RWPE1 (cell line): ENCODE results near the gene PLEKHO2.

Source experiments
- CTCF ChIA-PET: fragments of 350-600 bp; sonication (Branson Sonifier 250); formaldehyde crosslinking; extraction: SDS; loops from one replicate; lab custom pipeline; 2021; lab: Yijun Ruan, JAX
- POLR2A ChIA-PET: fragments of 400-600 bp; formaldehyde crosslinking; extraction: SDS; loops from one replicate; lab custom pipeline; 2020; ENCODE audit warnings: antibody characterized with exemption; ENCODE audit not compliant: low non-redundant PET; lab: Yijun Ruan, JAX
- DNase-seq: peaks from one replicate; pipeline ENCODE4 v3.0.0; 2012; ENCODE audit warnings: low spot score
- H3K27ac ChIP-seq: fragments of 450-650 bp; 2 replicates; pipeline ENCODE4 v1.5.1; 2017
- CTCF ChIP-seq: fragments of 450-650 bp; conservative IDR thresholded peaks from 2 replicates; pipeline ENCODE4 v1.5.1; 2017; ENCODE audit warnings: low read depth, mild to moderate bottlenecking

The PLEKHO2 gene

GRCh38 chr15:64828985-64829384 is 12.7 kb upstream of the PLEKHO2 start:
- ChIA-PET POLR2A (no interaction called here), CTCF (interaction anchor here (0.7 kb wide), 1 partner anchor 65 kb away, joined by 3 read pairs; no protein-coding TSS in a partner anchor)
- no peak overlapping the region for H3K27ac ChIP-seq
- no peak for DNase-seq
- TF ChIP-seq CTCF = no peak

- no peak for TF ChIP-seq CTCF
- no peak overlapping the region for H3K27ac ChIP-seq
- no peak for DNase-seq
- ChIA-PET POLR2A (interaction anchor here (0.6 kb wide), 2 partner anchors 32 to 110 kb away, joined by 3 to 4 read pairs; no protein-coding TSS in a partner anchor), CTCF (interaction anchor here (0.7 kb wide), 1 partner anchor 106 kb away, joined by 4 read pairs; no protein-coding TSS in a partner anchor)
Measured at GRCh38 chr15:64833690-64834089, 8.0 kb upstream of the PLEKHO2 start.

DNA sequence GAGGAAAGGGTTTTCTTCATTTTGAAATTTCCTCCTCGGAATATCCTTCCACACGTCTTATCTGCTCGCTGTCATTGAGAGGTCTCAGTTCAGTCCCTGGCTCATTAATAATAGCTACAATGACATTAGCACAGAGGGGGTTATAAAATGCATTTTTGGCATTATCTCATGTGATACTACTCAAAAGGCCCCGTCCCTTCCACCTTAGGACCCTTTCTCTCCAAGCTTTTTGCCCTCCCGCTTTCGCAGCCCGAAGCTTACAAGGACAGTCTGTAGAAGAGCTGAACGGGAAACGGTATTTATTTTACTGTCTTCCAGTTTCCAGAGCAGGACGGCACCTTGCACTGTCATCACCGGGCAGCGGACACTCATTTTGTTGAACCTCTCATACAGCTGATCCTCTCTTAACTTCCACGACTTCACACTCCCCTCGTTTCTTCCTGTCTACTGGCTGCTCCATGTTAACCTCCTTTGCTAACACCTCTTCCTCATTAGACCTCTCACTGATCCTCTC is 5.6 kb upstream of the PLEKHO2 start:
- peak; percentile 66 for TF ChIP-seq CTCF
- DNase-seq = no peak

DNA sequence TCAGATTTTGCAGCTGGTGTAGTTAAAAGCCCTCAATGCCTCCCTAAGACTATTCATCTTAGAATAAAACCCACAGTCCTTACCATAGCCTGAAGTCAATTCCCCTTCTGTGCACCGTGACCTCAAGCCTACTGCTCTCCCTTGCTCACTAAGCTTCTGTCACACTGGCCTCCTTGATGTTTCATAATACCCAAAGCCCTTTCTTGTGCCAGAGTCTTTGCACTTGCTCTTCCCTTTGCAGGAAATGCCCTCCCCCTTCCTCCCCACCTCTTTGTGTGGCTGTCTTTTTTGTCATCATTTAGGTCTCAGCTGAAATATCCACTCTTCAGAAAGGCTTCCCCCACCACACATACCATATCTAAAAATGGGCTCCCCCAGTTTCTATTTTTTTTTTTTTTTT is 4.2 kb upstream of the PLEKHO2 start:
- H3K27ac ChIP-seq = no peak overlapping the region
- no peak for DNase-seq
- CTCF ChIA-PET = interaction anchor here (0.6 to 1.2 kb wide), 6 partner anchors 28 to 188 kb away, joined by 3 to 5 read pairs (median 4); no protein-coding TSS in a partner anchor
- POLR2A ChIA-PET = interaction anchor here (0.6 kb wide), 1 partner anchor 27 kb away, joined by 5 read pairs; no protein-coding TSS in a partner anchor
- TF ChIP-seq CTCF = no peak

More for the DNA sequence above, 5.6 kb upstream of the PLEKHO2 start:
- ChIA-PET CTCF (interaction anchor here (0.6 to 2.0 kb wide), 8 partner anchors 10 to 883 kb away, joined by 3 to 10 read pairs (median 3); no protein-coding TSS in a partner anchor), POLR2A (no interaction called here)
- peak overlapping the region; percentile 31 for H3K27ac ChIP-seq

- peak overlapping the region; percentile 92 for H3K27ac ChIP-seq
- POLR2A ChIA-PET = interaction anchor here (0.5 to 1.2 kb wide), 2 partner anchors 42 to 53 kb away, joined by 3 read pairs; no protein-coding TSS in a partner anchor
- CTCF ChIA-PET = interaction anchor here (0.6 to 0.7 kb wide), 2 partner anchors 70 to 110 kb away, joined by 3 to 5 read pairs; no protein-coding TSS in a partner anchor
- no peak for TF ChIP-seq CTCF
- no peak for DNase-seq
Measured at GRCh38 chr15:64841060-64841343, 713 bp upstream of the PLEKHO2 start.

DNA sequence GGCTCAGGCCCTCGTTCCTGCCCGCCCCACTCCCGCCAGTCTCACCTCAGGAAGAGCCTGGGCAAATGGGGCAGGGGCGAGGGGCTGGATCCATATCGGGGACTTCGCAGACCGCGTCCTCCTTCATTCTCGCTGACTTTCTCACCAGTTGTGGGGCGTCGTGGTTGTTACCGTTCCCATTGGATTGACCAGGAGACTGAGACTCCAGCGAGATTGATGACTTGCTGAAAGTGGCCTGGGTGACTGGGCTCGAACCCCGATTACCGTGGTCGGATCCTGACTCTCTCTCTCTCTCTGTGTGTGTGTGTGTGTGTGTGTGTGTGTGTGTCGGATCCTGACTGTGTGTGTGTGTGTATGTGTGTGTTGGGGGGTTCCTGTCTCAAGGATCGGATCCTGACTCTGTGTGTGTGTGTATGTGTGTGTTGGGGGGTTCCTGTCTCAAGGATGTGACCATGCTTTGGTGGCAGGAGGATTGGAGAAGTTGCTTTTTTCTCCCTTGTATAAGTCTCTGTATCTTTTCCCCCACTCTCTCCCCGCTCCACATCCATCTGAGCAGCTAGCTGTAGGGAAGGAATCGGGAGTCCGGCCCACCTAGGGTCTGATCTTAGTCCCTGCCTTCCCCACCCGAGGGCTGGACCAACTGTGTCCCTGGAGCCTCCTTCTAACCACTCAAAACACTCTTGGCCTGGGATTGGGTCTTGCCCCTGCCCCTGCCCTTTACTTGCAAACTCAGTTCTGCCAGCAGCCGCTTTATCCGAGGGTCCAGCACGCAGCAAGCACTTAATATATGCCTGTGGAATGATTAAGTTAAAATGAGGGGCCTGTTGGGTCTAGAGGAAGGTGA is 603 bp downstream of the PLEKHO2 start:
- CTCF ChIA-PET = no interaction called here
- DNase-seq = peak; percentile 15
- H3K27ac ChIP-seq = peak overlapping the region; percentile 92
- POLR2A ChIA-PET = no interaction called here
- no peak for TF ChIP-seq CTCF
